ENCODE measurements around the gene HSD11B1L.
"Not testable (repeated sequence)": the region's sequence is repeated elsewhere in the genome, so short reads cannot be mapped to it uniquely, and the experiment has no call there.

The HSD11B1L gene

DNA sequence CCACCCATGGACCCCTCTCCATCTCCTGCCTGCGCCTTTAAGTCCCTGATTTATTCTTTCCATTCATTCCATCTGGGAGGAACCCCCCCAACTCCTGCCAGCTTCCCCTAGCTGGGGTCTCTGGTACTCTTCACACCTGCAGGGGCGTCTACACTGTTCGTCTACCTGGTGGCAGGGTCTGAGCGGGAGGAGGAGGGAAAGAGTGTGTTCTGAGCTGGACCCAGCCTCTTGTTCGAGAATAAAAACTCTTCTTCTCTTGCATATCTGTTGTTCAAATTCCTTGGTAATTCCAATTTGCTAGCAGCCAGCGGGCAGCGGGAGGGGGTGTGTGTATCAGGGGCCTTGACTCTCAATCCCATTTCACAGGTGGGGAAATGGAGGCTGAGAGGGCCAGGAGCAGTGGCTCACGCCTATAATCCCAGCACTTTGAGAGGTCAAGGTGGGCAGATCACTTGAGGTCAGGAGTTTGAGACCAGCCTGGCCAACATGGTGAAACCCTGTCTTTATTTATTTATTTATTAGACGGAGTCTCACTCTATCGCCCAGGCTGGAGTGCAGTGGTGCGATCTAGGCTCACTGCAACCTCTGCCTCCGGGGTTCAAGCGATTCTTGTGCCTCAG, 7.5 kb downstream of the HSD11B1L start:
- DNase-seq = not testable (repeated sequence)

DNA sequence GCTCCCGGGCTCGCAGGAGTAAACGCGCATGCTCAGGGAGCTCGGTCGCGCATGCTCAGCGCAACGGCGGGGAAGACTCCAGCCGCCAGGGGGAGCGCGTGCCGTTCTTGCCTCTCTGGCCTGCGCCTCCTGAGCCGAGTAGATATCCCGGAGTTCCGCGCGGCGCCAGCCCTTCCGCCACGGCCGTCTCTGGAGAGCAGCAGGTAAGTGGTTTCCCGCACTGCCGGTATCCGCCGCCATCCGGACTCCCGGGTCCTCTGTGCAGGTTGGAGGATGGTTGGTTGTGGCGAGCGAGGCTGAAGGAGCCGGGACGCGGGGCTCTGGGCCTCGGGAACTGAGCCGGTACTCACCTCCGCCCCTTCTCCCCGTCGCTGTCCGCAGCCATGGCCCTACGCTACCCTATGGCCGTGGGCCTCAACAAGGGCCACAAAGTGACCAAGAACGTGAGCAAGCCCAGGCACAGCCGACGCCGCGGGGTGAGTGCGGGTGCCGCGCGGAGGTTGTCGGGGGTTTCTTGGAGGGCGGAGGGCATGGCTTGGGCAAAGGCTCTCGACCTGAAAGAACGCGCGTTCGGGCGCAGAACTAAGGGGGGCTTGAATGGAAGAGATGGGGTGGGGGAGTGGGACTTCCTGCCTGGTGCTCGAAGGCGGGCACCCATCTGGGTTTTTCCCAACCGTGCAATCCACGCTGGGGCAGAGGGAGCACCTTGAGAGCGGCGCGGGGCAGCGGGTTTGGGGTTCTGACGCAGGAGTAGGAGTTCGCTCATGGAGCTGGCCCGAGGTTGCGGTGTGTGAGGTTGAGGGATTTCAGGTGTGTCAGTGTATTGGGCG, 9.5 kb downstream of the HSD11B1L start, which contains the start of gene RPL36:
RPL36 (plus strand) TSS at position 171 of the 830 bp plus-strand sequence; CDS start at position 384, 213 bp downstream.
- peak; percentile 88 to 93 for DNase-seq

DNA sequence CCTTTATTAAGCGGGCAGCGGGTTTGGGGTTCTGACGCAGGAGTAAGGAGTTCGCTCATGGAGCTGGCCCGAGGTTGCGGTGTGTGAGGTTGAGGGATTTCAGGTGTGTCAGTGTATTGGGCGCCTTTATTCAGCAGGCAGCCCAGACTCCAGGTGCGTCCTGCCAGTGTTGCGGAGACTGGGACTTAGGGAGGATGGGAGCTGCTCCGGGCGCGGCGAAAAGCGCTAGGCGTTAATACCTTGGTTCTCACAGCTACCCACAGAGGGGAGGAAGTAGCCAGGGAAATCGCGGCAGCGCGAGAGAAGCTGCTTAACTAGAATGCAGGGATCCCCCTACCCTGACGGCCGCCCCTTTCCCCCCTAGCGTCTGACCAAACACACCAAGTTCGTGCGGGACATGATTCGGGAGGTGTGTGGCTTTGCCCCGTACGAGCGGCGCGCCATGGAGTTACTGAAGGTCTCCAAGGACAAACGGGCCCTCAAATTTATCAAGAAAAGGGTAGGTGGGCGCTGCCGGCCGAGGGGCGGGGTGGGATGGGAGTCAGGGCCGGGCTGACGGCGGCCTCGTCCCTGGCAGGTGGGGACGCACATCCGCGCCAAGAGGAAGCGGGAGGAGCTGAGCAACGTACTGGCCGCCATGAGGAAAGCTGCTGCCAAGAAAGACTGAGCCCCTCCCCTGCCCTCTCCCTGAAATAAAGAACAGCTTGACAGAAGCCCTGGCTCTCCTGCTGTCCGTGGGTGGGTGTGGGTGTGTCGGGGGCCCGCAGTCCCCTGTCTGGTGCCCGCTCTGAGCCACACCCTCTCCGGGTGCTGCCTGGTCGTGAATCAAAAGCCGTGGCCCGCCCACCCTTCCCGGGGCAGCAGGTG, 10.4 kb downstream of the HSD11B1L start:
- no peak for DNase-seq

DNA sequence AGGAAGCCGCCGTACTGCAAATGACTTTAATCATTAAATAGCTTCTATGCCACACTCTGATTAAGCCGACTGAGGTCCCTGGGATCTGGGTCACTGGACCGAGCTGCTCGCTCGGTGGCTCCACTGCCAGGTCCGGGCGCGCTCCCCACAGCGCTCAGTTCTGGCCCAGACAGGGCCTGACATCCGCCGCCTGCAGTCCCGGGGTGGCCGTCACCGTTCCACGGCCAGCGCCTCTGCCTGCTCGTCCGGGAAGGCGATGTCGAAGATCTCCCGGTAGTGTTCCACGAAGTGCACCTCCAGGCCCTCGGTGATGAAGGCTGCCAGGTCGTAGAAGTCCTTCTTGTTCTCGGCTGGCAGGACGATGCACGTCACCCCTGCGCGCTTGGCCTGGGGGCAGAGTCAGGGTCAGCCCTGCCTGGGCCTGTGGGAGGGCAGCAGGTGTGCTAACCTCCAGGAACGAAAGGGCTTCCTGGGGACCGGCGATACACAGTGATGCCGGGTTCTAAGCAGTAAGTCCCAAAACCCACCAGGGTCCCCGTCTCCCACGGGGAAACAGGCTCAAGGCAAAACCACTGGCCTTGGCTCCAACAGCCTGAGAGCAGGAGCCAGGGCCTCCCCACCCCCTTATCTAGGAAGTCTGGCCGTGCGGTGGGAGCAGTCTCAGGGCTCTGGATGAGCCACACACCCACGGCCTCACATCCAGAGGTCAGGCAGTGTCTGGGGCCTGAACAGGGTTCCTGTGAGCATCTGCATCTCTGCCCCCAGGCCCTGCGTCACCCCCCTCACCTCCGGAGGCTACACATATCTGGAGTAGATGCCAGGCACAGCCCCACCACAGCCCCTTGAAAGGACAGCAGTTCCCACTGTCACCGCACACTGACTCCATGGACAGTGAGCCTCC, 11.2 kb downstream of the HSD11B1L start:
- DNase-seq = no peak

DNA sequence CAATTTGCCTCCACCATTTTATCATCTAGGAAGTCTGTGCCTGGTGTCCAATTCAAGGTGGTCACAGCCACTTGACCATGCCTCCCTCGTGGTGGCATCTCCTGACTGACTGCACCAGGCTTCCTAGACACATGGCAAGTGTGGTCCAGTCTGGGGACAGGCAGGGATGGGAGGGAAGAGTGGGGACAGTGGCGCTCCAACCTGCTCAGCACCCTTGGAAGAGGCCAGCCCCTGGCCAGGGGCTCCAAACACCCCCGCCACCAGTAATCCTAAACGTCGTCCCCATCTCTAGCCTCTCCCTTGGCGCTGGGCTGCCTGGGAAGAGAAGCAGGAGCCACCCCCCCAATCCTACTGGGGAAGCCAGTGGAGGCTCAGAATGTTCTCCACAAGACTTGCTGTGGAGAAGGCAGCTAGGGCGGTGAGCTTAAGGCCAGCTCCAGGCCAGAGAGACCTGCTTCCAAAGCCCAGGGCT, 11.9 kb downstream of the HSD11B1L start:
- no peak for DNase-seq

DNA sequence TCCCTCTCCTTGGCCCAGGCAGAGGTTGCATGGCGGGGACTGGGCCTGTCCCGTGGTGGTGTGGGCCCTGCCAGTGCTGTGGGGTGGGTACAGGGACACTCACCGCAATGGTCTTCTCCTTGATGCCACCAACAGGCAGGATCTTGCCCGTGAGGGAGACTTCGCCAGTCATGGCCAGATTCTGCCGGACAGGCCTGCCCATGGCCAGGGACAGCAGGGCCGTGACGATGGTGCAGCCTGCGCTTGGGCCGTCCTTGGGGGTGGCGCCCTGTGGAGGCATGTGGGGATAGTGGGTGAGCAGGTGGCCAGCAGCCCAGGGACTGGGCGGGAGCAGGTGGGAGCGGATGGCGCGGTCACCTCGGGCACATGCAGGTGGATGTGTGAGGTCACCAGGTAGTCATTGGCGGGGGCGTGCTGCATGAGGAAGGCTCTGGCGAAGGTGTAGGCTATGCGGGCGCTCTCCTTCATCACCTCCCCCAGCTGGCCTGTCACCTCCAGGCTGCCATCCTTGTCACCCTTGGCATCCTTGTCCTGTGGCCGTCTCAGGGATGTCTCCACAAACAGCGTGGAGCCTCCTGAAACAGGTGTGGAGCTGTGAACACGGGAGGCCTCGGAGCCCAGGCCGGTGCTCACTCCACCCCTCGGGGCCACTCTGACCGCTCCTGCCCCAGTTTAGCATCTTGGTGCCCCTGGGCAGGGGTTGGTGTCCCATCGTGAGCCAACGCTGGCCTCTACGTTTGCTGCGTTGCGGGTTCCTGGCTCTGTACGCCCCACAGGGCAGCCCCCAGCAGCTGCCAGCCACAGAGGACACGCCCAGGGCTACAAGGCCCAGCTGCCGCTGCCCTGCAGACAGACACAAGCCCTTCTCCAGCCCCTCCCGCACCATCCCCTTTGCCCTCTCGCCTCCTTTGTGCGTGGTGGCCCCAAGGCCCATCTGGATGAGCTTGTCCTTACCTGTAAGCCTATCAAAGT, 12.7 kb downstream of the HSD11B1L start:
- DNase-seq = no peak

DNA sequence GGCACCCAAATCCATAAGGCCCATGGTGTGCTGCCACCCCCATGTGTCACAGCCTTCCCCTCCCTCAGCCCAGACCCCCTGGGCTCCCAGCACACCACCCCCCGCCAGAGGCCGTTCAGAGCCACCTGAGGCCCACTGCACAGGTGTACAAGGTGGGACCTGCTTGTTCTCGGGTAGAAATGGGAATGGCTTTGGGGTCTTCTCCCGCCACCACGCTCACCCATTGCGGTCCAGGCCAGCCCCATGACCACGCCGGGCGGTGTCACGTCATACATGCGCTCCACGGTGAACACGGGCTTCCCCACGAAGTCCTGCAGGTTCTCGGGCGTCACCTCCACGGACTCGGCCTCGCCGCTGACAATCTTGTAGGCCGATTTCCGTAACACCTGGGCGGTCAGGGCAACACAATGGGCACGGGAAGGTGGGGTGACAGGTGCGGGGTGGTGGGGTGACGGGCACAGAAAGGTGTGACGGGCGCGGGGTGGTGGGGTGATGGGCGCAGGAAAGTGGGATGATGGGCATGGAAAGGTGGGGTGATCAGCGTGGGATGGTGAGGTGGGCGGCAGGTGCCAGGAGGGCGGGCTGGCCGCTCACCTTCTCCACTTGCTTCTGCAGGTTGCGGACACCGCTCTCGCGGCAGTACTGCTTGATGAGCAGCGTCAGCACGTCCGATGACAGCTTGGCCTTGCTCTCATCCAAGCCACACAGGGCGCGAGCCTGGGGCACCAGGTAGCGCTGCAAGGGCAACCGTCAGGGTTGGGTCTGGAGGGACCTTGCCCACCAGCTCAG, 13.5 kb downstream of the HSD11B1L start:
- DNase-seq = no peak

DNA sequence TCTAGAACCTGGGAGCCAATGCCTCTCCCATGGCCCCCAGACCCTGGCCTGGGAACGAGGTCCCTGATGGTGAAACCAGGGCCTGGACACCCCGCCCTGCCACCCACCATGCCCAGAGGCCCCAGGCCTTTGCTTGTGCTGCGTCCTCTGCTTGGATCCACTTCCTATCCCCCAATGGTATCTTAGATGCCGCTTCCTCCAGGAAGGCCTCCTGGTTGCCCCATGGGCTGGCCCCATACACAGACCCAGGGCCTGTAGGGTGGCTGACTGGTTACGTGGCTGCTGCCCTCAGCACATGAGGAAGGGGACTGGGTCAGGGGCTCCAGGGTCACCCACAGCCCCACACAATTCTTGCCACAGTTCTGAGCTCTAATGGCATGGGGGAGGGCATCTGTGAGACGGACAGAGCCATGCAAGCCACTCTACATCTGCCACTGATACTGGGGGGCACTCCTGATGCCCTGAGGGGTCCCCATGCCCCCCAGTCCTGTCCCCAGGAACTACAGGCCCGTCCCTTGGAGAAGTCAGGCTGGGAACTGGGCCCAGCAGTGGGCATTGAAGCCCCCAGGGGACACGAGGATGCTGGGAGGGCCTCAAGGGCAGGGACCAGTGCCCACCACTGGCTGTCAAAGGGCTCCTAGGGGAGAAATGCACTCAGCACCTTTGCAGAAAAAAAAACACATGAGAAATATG, 14.3 kb downstream of the HSD11B1L start:
- no peak for DNase-seq

DNA sequence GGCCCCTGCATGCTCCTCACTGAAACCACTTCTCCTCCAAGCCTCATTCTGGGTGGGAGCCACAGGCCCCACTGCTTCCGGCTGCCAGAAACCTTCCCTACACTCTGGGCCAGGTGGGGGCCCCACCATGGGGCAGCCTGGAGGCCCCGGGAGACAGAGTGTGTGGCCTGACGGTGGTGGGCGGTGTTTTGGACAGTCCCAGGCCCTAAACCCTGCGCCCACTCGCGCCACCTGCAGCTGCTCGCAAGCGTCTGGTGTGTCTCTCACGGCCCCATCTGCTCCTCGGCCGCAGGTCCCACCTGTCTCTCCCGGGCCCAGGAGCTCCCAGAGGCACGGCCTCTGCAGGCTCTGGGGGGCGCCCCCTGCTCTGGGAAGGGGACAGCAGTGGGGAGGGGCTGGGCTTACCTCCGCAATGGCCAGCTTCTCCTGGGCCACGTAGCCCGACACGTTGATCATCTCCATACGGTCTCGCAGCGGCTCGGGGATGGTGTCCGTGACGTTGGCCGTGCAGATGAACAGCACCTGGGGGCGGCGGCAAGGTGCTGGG, 14.9 kb downstream of the HSD11B1L start:
- no peak for DNase-seq

DNA sequence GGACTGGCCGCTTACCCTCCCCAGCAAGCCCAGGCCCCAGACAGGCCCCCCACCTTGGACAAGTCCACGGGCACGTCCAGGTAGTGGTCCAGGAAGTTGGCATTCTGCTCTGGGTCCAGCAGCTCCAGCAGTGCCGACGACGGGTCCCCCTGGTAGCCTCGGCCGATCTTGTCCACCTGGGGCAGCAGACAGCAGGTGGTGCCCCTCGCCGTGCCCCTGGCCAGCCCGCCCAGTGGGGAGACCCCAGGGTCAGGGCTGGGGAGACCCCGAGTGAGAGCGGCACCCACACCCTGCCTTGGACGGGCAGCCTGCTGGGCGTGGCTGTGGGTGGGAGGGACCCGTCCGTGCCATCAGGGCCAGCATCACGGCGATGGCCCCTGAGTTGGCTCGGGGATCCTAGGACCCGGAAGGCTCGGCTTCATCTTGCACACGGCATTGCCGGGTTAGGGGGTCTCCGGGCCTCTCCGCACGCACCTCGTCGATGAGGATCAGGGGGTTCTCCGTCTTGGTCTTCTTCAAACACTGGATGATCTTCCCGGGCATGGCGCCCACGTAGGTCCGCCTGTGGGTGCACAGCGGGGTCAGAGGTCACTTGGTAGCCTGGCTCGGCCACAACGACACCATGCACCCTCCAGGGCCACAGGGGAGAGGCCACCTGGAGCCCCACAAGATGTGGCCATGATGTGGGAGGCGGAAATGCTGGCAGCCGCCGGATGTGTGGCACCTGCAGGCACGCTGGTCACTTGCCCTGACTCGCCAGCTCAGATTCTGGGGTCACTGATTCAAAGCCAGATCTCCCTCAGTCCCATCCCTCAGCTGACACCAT, 15.6 kb downstream of the HSD11B1L start:
- no peak for DNase-seq

DNA sequence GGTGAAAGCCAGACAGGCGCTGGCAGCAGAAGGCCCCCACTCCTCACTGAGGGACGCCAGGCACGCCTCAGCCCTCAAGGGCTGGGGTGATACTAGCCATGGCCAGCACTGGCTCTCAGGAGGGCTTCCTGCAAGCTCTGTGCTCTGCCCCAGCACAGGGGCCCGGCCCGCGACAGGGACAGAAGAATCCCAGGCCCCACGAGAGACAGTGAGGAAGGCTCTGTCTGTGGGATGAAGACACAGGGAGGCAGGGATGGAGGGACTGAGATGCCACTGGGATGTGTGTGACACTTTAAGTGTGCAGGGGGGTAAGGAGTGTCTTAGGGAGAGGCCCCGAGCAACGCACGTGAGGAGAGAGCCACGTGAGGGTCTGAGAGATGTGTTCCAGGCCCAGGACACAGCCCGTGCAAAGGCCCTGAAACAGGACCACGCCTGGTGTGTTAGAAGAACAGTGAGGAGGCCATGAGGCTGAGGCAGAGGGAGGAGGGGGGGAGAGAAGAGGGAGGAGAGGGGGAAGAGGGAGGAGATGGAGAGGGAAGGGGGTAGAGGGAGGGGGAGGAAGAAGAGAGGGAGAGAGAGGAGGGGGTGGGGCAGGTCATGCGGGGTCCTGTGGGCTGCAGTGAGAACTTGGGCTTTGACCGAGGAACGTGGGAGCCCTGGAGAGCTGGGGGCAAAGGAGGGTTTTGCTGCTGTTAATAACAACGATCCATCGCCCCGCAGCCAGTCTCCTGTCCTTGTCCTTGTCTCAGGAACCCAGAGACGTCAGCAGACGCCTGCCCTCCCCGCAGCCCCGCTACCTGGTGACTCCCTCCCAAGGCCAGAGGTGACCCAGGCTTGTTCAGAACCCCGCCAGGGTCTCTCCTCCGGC, 16.4 kb downstream of the HSD11B1L start:
- DNase-seq = no peak

DNA sequence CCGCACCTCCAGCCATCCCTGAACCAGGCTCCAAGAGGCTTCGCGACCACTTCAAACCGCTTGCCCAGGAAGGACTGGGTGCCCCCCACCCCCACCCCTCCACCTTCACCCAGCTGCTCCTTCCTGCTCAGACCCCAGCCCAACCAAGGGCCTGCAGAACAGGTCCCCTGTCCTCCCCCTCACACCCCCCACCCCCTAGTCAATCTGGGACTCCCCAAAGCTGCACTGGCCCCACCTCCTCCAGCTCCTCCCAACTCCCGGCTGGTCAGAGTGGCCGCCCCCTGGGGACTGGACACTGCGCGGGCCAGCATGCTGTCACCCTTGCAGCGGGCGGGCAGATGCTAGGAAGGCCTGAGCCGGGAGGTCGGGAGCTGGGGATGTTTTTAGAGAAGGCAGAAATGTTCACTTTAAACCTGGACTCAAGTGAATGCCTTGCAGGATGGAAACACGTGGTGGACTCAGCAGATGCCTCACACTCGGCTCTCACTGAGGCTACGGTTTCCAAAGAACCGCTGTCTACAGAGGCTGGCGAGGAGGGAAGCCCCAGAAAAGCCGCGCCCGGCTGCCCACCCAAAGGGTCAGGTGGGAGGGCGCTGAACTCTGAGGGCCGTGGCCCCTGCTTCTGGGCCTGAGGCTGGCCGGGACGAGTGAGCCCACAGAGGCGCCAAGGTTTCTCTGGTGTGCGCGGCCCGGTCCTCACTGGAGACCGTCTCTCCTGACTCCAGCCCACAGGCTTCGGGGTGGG, 17.2 kb downstream of the HSD11B1L start:
- DNase-seq = no peak

DNA sequence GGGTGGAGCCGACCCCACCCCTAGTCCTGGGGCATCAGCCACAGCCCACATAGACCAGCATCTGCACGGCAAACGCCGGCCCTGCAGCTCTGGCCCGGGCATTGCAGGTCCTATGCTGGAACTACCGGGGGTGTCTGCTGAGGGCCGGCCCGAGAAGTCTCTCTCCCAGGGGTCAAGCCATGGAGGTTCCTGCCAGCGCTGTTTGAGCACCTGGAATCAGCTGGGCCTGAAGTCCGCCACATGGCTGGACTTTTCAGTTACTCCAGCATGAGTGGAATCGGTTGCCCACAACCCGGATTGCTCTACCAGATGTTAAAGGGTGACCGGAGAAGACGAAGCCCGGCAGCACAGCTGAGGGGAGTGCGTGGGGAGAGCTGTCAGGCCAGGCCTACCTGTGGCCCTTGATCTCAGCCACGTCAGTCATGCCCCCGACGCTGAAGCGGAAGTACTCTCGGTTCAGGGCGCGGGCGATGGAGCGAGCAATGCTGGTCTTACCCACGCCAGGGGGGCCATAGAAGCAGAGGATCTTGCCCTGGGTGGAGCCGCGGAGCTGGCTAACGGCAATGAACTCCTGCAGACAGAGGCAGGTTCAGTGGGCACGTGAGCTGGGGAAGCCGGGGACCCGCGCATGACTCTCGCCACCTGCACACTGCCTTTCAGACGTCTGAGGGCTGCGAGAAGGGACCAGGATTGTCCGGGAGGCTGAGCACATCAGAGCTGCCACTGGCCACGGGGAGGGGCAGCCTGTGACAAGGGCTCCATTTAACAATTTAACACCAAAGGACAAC, 18.0 kb downstream of the HSD11B1L start:
- DNase-seq = no peak

DNA sequence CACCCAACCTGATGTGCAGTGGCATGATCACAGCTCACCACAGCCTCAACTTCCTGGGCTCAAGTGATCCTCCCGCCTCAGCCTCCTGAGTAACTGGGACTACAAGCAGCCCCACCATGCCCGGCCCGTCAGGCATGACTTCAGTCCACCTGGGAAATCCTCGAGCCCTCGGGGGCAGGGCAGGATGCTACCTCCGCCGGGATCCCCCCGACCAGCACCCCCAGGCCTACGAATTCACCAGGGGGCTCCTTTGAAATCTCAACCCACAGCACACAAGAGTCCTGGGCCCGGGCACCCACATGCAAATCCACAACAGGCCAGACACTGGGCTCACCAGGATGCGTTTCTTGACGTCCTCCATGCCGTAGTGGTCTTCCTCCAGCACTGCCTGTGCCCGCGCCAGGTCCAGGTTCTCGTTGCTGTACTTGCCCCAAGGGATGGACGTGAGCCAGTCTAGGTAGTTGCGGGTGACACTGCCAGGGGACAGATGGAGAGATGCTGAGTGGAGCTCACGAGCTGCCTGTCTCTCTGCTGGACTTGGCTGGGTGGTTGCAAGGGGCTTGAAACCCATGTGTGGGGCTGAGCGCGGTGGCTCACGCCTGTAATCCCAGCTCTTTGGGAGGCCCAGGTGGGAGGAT, 19.7 kb downstream of the HSD11B1L start:
- DNase-seq = no peak

DNA sequence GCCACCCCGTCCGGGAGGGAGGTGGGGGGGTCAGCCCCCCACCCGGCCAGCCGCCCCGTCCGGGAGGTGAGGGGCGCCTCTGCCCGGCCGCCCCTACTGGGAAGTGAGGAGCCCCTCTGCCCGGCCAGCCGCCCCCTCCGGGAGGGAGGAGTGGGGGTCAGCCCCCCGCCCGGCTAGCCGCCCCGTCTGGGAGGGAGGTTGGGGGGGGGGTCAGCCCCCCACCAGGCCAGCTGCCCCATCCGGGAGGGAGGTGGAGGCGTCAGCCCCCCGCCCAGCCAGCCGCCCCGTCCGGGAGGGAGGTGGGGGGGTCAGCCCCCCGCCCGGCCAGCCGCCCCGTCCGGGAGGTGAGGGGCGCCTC, 21.2 kb downstream of the HSD11B1L start:
- DNase-seq = not testable (repeated sequence)
